CD4-positive, alpha-beta T cell treated with Interleukin-6 at 100 ng/mL for 8 hours (primary cell): ENCODE results near the gene SARDH.
"Not testable (repeated sequence)": the region's sequence is repeated elsewhere in the genome, so short reads cannot be mapped to it uniquely, and the experiment has no call there.

Experiments used
- DNase-seq: peaks from one replicate; pipeline ENCODE4 v3.0.0-alpha.2; 2020; ENCODE audit warnings: mixed read lengths, low spot score

Gene SARDH

GRCh38 chr9:133684121-133684935 is 53.8 kb downstream of the SARDH start:
- peak; percentile 14 for DNase-seq

DNA sequence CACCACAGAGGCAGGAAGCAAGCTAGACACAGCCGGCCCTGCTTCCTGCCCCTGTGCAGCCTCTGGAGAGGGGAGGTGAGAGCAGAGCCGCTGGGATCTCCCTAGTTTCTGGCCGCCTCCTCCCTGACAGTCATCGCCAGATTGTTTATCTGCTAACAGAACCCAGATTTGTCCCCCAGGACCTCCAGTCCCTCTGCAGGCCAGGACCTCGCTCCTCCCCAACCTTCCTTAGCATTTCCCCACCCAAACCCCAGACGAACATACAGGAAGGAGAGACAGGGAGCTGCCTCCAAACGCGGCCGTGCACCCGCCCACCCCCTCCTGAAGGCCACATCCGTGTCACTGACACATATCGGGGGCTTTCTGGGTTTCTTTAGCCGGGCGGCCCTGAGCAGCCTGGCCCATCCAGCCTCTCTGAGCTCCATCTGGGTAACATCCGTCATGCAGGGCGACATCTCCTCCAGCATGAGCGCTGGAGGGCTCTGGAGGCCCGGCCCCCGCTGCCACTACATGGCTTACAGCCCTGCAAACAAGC is 54.5 kb downstream of the SARDH start:
- peak; percentile 77 for DNase-seq

DNA sequence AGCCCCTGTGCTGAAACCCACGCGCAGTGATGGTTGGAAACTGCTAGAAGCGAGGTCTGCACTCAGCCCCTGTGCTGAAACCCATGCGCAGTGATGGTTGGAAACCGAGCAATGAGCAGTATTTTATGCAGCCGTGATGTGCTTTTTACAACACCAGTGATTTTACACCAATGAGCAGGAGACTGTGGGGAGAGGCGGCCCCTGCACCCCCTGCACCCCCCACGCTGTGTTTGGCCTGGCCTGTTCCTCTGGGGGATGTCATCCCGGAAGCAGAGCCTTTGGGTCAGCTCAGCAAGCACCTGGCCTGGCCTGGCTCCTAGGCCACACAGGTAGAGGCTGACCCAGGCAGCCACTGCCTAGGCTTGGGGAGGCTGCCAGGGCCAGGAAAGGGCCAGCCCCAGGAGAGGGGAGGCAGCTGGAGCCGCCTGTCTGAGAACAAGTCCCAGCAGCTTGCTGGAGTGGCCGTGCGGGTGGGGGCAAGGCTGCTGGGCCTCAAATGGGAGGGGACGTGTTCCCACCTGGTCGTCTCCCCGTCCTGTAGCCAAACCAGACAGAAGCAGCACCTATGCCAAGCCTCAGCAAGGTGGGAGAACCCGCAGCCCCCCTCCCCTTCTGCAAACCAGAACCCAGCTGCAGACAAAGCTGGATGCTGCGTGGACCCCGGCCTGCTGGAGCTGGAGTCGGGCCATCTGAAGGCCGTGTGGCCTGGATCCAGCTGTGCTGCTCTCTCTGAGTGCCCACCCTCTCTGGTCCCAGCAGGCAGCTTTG is 55.1 kb downstream of the SARDH start:
- no peak for DNase-seq

- DNase-seq, result no peak
Observed at GRCh38 chr9:133681658-133682306, 56.4 kb downstream of the SARDH start.

DNA sequence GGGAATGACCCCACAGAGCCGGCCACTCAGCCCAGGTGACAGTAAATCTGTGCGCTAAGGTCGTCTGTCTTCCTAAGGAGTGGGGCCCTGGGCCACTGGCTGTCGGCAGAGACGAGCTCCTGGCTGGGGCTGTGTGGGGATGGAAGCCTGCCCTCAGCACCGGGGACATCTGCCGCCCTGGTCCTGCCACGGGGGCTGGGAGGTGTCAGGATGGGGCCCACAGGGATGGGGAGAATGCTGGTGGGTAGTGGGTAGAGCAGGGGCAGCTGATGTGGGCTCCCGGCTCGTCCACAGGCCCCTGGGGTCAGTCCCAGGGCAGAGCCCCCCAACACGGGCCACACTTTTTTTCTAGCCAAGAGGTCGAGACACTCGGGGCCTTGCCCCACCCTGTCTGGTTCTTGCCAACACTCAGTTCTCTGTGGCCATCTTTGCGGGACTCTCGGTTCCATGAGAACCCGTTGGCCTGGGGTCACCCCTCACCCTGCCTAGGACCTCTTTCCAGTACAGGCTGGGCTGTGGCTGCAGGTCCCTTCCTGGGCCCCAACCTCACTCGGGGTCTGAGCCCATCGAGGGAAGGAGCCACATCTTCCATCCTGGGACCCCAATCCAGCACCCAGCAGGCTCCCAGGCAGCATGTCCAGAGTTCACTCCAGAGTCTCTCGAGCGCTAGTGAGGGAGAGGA is 57.0 kb downstream of the SARDH start:
- no peak for DNase-seq

DNA sequence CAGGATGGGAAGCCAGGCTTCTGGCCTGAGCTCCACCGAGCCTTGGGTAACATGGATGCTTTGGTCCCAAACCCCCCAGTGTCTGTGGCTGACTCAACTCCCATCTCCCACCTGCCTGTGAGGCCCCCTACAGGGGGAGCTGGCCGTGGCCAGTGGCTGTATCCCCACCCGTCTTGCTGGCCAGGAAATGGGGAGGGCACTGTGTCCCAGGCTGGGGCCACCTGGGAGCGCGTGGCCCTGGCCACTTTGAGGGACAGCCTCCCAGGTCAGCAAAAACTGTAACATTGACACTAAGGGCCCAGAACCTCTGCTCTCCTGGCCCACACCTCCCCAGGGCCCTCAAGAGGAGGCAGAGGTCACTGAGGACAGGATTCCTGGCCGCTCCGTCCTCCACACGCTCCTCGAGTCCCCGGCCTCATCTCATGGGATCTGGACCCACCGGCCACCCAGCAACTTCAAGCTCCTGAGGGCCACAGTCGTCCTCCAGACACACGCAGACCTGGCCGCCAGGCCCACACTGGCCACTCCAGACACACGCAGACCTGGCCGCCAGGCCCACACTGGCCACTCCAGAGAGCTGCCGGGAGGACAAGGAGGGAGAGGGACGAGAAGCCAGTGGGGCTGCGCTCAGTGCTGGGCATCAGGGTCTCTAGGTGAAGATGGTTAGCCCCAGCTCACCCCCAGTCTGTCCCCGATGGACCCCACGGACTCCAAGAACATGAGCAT is 57.7 kb downstream of the SARDH start:
- DNase-seq, result no peak

DNA sequence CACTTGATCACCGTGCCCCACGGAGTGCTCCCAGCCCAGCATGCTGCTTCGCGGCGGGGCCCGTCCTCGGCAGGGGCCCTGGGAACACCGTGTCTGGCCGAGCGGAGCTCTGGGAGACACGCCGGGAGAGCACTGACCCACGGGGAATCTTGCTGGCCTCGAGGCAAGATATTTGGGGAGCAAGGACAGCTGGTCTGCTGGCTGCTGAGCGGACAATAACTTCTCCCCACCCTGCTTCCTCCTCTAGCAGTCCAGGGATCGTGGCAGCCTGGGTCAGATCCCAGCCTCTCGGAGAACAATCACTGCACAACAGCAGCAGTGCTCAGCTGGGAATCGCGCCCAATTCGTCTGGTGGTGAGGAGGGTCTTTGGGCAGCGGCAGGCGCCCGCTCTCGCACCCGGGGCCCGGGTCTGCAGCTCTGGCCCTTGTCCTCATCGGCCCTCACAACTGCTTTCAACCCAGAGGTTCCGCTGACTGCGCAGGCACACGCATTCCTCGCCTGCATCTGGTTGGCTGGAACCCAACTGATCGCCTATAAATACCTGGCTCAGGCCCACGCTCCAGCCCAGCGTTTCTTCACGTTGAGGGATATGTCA is 58.6 kb downstream of the SARDH start:
- DNase-seq, result no peak

DNA sequence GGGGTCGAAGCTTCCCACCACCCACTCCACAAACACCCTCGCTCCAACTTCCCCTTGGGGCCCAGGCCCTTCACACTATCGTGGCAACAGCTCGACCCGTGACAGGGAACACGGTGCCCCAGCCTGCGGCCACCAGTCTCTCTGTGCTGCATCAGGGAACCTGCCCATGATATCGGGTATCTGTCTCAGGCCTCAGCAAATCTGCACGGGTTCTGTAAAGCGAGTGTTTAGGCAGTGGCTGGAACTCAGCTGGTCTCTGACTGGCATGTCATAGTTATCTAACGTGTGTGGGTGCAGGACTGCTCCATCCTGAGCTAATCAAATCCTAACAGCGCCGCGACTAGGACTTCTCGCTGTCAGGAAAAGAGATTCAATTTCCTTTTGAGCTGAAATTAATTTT is 59.1 kb downstream of the SARDH start:
- DNase-seq, result no peak

GRCh38 chr9:133677126-133678010 is 60.8 kb downstream of the SARDH start:
- peak; percentile 79 for DNase-seq

DNA sequence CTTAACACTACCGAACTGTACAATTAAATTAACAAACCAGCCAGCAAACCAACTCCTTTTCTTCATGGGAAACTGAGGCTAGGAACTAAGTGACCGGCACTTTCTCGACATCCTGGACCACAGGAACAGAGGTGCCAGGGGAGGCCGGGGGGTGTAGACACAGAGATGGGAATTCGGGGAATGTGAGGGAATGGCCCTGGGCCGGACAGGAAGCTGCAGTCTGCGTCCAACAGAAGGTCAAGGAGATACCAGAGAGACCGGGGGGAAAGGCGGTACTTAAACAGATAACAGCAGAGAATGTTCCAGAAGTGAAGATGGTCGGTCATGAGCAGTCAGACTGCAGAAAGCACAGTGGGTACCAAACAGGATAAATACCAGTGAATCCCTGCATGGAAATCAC is 61.7 kb downstream of the SARDH start:
- DNase-seq, result no peak

GRCh38 chr9:133675796-133676195 is 62.4 kb downstream of the SARDH start:
- not testable (repeated sequence) for DNase-seq

DNA sequence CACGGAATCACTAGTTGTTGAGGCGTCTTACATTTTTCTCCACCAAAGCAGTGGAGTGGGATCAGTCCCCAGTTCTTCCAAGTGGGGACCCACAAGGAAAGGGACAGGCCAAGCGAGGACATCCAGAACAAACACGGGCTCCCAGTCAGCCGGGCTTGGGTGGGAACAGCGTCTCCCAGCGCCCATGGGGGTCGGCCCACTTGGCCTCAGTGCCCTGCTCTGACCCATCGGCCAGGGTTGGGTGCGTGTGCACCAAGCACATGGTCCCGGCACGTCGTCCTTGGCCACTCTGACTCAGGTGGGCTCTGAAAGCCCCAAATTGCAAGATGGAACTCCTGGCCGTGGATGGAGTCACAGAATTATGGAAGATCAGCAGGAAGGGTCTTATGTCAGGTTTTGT is 64.1 kb downstream of the SARDH start:
- no peak for DNase-seq

DNA sequence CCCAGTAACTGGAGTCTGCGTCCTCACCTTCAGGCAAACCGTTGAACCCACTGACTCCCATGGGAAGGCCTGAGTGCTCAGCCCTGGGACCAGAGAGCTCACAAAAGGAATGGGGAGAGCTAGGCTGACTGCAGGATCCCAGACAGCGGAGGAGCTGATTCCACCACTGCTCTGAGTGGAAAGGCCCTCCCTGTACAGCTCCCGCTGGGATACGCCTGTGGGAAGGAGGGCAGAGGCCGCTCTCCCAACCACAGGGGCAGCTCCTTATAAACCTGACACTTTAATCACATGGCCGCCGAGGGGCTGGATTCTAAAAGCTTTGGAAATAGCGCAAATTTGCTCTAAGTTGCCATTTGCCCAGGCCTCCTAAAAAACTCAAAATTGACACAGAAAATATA is 64.9 kb downstream of the SARDH start:
- no peak for DNase-seq

GRCh38 chr9:133672503-133673257 is 65.5 kb downstream of the SARDH start:
- DNase-seq, result no peak

GRCh38 chr9:133671371-133671770 is 66.8 kb downstream of the SARDH start:
- no peak for DNase-seq

DNA sequence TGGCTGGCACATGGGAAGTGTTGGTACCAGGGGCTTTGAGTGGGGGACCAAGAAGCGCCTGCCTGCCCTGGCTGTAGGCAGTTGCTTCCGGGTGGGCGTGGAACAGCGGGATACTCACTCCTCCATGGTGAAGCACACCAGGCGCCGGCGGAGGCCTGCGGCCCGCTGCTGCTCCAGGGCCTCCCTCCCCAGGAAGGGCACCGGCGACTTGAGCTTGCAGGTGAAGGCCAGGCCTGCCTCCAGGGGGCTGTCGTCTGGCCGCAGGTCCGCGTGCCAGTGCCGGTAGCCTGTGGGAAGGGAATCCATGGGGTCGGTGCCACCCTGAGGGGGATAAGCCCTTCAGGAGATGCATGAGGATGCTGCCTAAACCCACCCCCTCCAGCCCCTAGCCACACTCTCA is 67.7 kb downstream of the SARDH start:
- DNase-seq, result no peak

GRCh38 chr9:133669182-133669801 is 68.9 kb downstream of the SARDH start:
- no peak for DNase-seq

DNA sequence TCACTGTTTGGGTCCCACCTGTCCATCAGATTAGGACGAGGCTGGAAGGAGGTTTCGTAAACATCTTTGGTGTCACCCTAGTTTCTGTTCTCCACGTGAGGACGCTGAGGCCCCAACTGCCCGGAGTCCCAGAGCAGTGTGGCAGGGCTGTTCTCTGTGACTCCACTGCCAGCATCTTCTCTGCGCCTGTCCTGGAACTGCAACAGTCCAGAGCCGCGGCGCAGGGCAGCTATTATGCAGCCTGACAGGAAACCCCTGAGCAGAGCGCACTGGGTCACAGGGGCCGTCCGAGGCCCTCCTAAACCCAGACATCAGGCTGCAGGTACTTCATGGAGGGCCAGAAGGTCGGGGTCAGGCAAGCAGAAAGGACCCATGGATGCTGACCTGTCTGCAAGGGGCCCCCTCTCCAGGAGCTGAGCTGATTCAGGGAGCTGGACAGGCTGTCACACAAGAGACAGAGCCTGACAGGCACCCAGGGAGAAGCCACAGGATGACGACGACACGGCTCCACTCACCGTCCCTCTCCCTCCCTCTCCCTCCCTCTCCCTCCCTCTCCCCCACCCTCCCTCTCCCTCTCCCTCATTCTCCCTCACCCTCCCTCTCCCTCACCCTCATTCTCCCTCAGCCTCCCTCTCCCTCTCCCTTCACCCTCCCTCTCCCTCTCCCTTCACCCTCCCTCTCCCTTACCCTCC is 70.2 kb downstream of the SARDH start:
- no peak for DNase-seq
